ENCODE results near the gene SLC40A1. TPM values are rescaled to one million over a fixed set of nuclear protein-coding genes. Genes with fewer than 3 reads are reported as not detected.

SLC40A1 gene
- total RNA-seq, 2 experiments from 2014 or later: not detected

GRCh38 chr2:189553504-189554088 lies 27.0 kb downstream of the SLC40A1 start:
- Histone ChIP-seq H3K9me2 (ENCODE audit: insufficient read depth, low read length) (no peaks in the 10 kb centered on the region), H3K4me1 (ENCODE audit: insufficient read depth, low read length, poor library complexity, severe bottlenecking) (no peaks in the 10 kb centered on the region), H3K4me2 (ENCODE audit: low read length) (no peak overlapping the region), H3K9me3 (ENCODE audit: low read length) (no peaks in the 10 kb centered on the region), H3K4me3 (ENCODE audit: low read depth, low read length, poor library complexity, severe bottlenecking) (no peak overlapping the region), H3K27ac (ENCODE audit: low read depth, low read length, poor library complexity, severe bottlenecking) (no peak overlapping the region), H4K20me1 (ENCODE audit: insufficient read depth, low read length) (no peaks in the 10 kb centered on the region), H3K79me2 (ENCODE audit: insufficient read depth, low read depth, low read length) (no peaks in the 10 kb centered on the region), H3K36me3 (ENCODE audit: insufficient read depth, low read length) (no peaks in the 10 kb centered on the region), H2AFZ (ENCODE audit: low read length) (no peak overlapping the region)
- ChIA-PET POLR2A (no interaction called here), CTCF (ENCODE audit: unreplicated experiment) (no interaction called here)
- intact Hi-C loops (cut with micrococcal nuclease; ENCODE audit: unreplicated experiment): no loop called here
- TF ChIP-seq CTCF (conservative IDR thresholded peaks at IDR 0.05; ENCODE audit: low read length): no peak
- no peak for TF ChIP-seq EZH2phosphoT487 (IDR thresholded peaks at IDR 0.05; ENCODE audit: borderline replicate concordance, low read depth, low read length)
- DNase-seq (ENCODE audit: low spot score): no peak
- no TSS peak for BruUV-seq (replicated peaks)

- no peak overlapping the region for H3K27ac ChIP-seq (ENCODE audit: low read depth, low read length, poor library complexity, severe bottlenecking)
- DNase-seq (ENCODE audit: low spot score): no peak
- no peaks in the 10 kb centered on the region for H3K79me2 ChIP-seq (ENCODE audit: insufficient read depth, low read depth, low read length)
- no peak overlapping the region for H3K4me3 ChIP-seq (ENCODE audit: low read depth, low read length, poor library complexity, severe bottlenecking)
- intact Hi-C loops (cut with micrococcal nuclease; ENCODE audit: unreplicated experiment): no loop called here
- H2AFZ ChIP-seq (ENCODE audit: low read length): no peak overlapping the region
- no peaks in the 10 kb centered on the region for H4K20me1 ChIP-seq (ENCODE audit: insufficient read depth, low read length)
- H3K36me3 ChIP-seq (ENCODE audit: insufficient read depth, low read length): no peaks in the 10 kb centered on the region
- TF ChIP-seq EZH2phosphoT487 (IDR thresholded peaks at IDR 0.05; ENCODE audit: borderline replicate concordance, low read depth, low read length) (no peak), CTCF (conservative IDR thresholded peaks at IDR 0.05; ENCODE audit: low read length) (no peak)
- POLR2A ChIA-PET: no interaction called here
- H3K9me2 ChIP-seq (ENCODE audit: insufficient read depth, low read length): no peaks in the 10 kb centered on the region
- no peaks in the 10 kb centered on the region for H3K4me1 ChIP-seq (ENCODE audit: insufficient read depth, low read length, poor library complexity, severe bottlenecking)
- H3K4me2 ChIP-seq (ENCODE audit: low read length): no peak overlapping the region
- CTCF ChIA-PET (ENCODE audit: unreplicated experiment): no interaction called here
- H3K9me3 ChIP-seq (ENCODE audit: low read length): no peaks in the 10 kb centered on the region
- no TSS peak for BruUV-seq (replicated peaks)
Measured at GRCh38 chr2:189552991-189553404, 27.6 kb downstream of the SLC40A1 start.

- POLR2A ChIA-PET: interaction anchor here (0.6 kb wide), 1 partner anchor 1961 kb away, joined by 4 read pairs; no protein-coding TSS in a partner anchor
- no peak overlapping the region for H3K4me2 ChIP-seq (ENCODE audit: low read length)
- H4K20me1 ChIP-seq (ENCODE audit: insufficient read depth, low read length): no peaks in the 10 kb centered on the region
- intact Hi-C loops (cut with micrococcal nuclease; ENCODE audit: unreplicated experiment): no loop called here
- H3K4me1 ChIP-seq (ENCODE audit: insufficient read depth, low read length, poor library complexity, severe bottlenecking): no peaks in the 10 kb centered on the region
- no peak for DNase-seq (ENCODE audit: low spot score)
- no peaks in the 10 kb centered on the region for H3K79me2 ChIP-seq (ENCODE audit: insufficient read depth, low read depth, low read length)
- CTCF ChIA-PET (ENCODE audit: unreplicated experiment): no interaction called here
- no peaks in the 10 kb centered on the region for H3K9me2 ChIP-seq (ENCODE audit: insufficient read depth, low read length)
- no peak overlapping the region for H2AFZ ChIP-seq (ENCODE audit: low read length)
- no peak overlapping the region for H3K27ac ChIP-seq (ENCODE audit: low read depth, low read length, poor library complexity, severe bottlenecking)
- no peaks in the 10 kb centered on the region for H3K9me3 ChIP-seq (ENCODE audit: low read length)
- H3K4me3 ChIP-seq (ENCODE audit: low read depth, low read length, poor library complexity, severe bottlenecking): no peak overlapping the region
- H3K36me3 ChIP-seq (ENCODE audit: insufficient read depth, low read length): no peaks in the 10 kb centered on the region
- TF ChIP-seq EZH2phosphoT487 (IDR thresholded peaks at IDR 0.05; ENCODE audit: borderline replicate concordance, low read depth, low read length): no peak
- BruUV-seq (replicated peaks): no TSS peak
Measured at GRCh38 chr2:189552334-189552990, 28.1 kb downstream of the SLC40A1 start.
